ENCODE data around the gene TSPYL4. TPM values are rescaled to one million over a fixed set of nuclear protein-coding genes. Genes with fewer than 3 reads are reported as not detected.

TSPYL4 gene
- total and polyA plus RNA-seq, 2 donors: 15.1 to 16.1 TPM

- no peaks in the 10 kb centered on the region for H3K9me3 ChIP-seq (ENCODE audit: control insufficient read depth in 2 of 2, insufficient read depth in 1 of 2, low read length in 1 of 2)
- H3K4me1 ChIP-seq (ENCODE audit: control insufficient read depth in 2 of 2, insufficient read depth in 2 of 2, low read length in 2 of 2): peaks cover 25 to 28% of the 10 kb centered on the region in 2 donors
- H3K27ac ChIP-seq (ENCODE audit: low read depth in 1 of 2, low read length in 1 of 2): peak within 1 kb of the TSS; percentile 99 to 100
- under 1% methylated on average over 71 of the region's 71 CpGs for WGBS
- H3K4me3 ChIP-seq (ENCODE audit: low read length in 2 of 2): peak within 1 kb of the TSS; percentile 75 to 87
- H3K36me3 ChIP-seq (ENCODE audit: control insufficient read depth in 2 of 2, insufficient read depth in 2 of 2, low read length in 1 of 2): peaks cover 9 to 19% of the 10 kb centered on the region in 2 donors
- peak; percentile 91 to 99 (median 96) for DNase-seq (ENCODE audit: low read depth in 6 of 9, low spot score in 9 of 9)
- no peaks in the 10 kb centered on the region for H3K27me3 ChIP-seq (ENCODE audit: control insufficient read depth in 2 of 2, insufficient read depth in 1 of 2, low read length in 1 of 2)
Measured at GRCh38 chr6:116279232-116280160, 25.6 kb upstream of the TSPYL4 start, which contains the start of gene TSPYL1. Gene TSPYL1, minus strand, starts transcription at chr6:116279930. Its CDS starts 100 bp downstream, at chr6:116279830.

DNA sequence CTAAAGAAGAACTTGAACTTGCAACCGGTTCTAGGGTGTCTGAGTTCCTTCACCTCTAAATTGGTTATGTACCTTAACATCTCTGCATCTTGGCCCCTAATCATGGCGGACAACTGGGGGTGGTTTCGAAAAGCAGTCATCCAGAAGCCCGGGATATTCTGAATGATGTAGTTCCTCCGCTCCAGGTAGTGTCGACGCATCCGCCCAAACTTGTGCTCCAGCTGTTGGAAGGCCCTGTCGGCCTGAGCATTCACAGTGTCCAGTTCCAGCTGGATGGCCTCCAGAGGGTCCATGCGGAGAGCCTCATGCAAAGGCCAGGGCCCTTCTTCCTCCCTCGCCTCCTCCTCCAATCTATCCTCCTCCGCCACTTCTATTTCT lies 25.0 kb upstream of the TSPYL4 start:
- 31% methylated on average over 12 of the region's 12 CpGs for WGBS
- H3K27me3 ChIP-seq (ENCODE audit: control insufficient read depth in 2 of 2, insufficient read depth in 1 of 2, low read length in 1 of 2): no peaks in the 10 kb centered on the region
- peak overlapping the region; percentile 75 to 87 for H3K4me3 ChIP-seq (ENCODE audit: low read length in 2 of 2)
- peak overlapping the region; percentile 99 to 100 for H3K27ac ChIP-seq (ENCODE audit: low read depth in 1 of 2, low read length in 1 of 2)
- H3K36me3 ChIP-seq (ENCODE audit: control insufficient read depth in 2 of 2, insufficient read depth in 2 of 2, low read length in 1 of 2): peaks cover 9 to 25% of the 10 kb centered on the region in 2 donors
- no peaks in the 10 kb centered on the region for H3K9me3 ChIP-seq (ENCODE audit: control insufficient read depth in 2 of 2, insufficient read depth in 1 of 2, low read length in 1 of 2)
- H3K4me1 ChIP-seq (ENCODE audit: control insufficient read depth in 2 of 2, insufficient read depth in 2 of 2, low read length in 2 of 2): peaks cover 25 to 28% of the 10 kb centered on the region in 2 donors
- DNase-seq (ENCODE audit: low read depth in 6 of 9, low spot score in 9 of 9): peak in 1 of 9 donors; percentile 23

GRCh38 chr6:116278481-116278829 lies 24.6 kb upstream of the TSPYL4 start:
- Histone ChIP-seq H3K4me1 (ENCODE audit: control insufficient read depth in 2 of 2, insufficient read depth in 2 of 2, low read length in 2 of 2) (peaks cover 25 to 28% of the 10 kb centered on the region in 2 donors), H3K27me3 (ENCODE audit: control insufficient read depth in 2 of 2, insufficient read depth in 1 of 2, low read length in 1 of 2) (no peaks in the 10 kb centered on the region)
- 88% methylated on average over 11 of the region's 11 CpGs for WGBS

GRCh38 chr6:116277124-116277523 lies 23.2 kb upstream of the TSPYL4 start:
- Histone ChIP-seq H3K27ac (ENCODE audit: low read depth in 1 of 2, low read length in 1 of 2) (no peak overlapping the region), H3K9me3 (ENCODE audit: control insufficient read depth in 2 of 2, insufficient read depth in 1 of 2, low read length in 1 of 2) (no peaks in the 10 kb centered on the region), H3K4me3 (ENCODE audit: low read length in 2 of 2) (peak overlapping the region; percentile 75 to 87), H3K36me3 (ENCODE audit: control insufficient read depth in 2 of 2, insufficient read depth in 2 of 2, low read length in 1 of 2) (peaks cover 9 to 31% of the 10 kb centered on the region in 2 donors), H3K4me1 (ENCODE audit: control insufficient read depth in 2 of 2, insufficient read depth in 2 of 2, low read length in 2 of 2) (peaks cover 25 to 28% of the 10 kb centered on the region in 2 donors), H3K27me3 (ENCODE audit: control insufficient read depth in 2 of 2, insufficient read depth in 1 of 2, low read length in 1 of 2) (no peaks in the 10 kb centered on the region)
- 52% methylated on average over 3 of the region's 3 CpGs for WGBS
- no peak for DNase-seq (ENCODE audit: low read depth in 6 of 9, low spot score in 9 of 9)

More at GRCh38 chr6:116278481-116278829, 24.6 kb upstream of the TSPYL4 start:
- peak overlapping the region in 1 of 2 donors; percentile 99 for H3K27ac ChIP-seq (ENCODE audit: low read depth in 1 of 2, low read length in 1 of 2)
- H3K4me3 ChIP-seq (ENCODE audit: low read length in 2 of 2): peak overlapping the region; percentile 75 to 87
- no peak for DNase-seq (ENCODE audit: low read depth in 6 of 9, low spot score in 9 of 9)
- peaks cover 9 to 27% of the 10 kb centered on the region in 2 donors for H3K36me3 ChIP-seq (ENCODE audit: control insufficient read depth in 2 of 2, insufficient read depth in 2 of 2, low read length in 1 of 2)
- H3K9me3 ChIP-seq (ENCODE audit: control insufficient read depth in 2 of 2, insufficient read depth in 1 of 2, low read length in 1 of 2): no peaks in the 10 kb centered on the region

- Histone ChIP-seq H3K9me3 (ENCODE audit: control insufficient read depth in 2 of 2, insufficient read depth in 1 of 2, low read length in 1 of 2) (no peaks in the 10 kb centered on the region), H3K4me3 (ENCODE audit: low read length in 2 of 2) (no peak overlapping the region), H3K36me3 (ENCODE audit: control insufficient read depth in 2 of 2, insufficient read depth in 2 of 2, low read length in 1 of 2) (peaks cover 7 to 25% of the 10 kb centered on the region in 2 donors), H3K27ac (ENCODE audit: low read depth in 1 of 2, low read length in 1 of 2) (no peak overlapping the region), H3K27me3 (ENCODE audit: control insufficient read depth in 2 of 2, insufficient read depth in 1 of 2, low read length in 1 of 2) (no peaks in the 10 kb centered on the region), H3K4me1 (ENCODE audit: control insufficient read depth in 2 of 2, insufficient read depth in 2 of 2, low read length in 2 of 2) (peaks cover under 1 to 4% of the 10 kb centered on the region in 2 donors)
- DNase-seq (ENCODE audit: low read depth in 6 of 9, low spot score in 9 of 9): no peak
- WGBS: 98% methylated on average over 2 of the region's 2 CpGs
Measured at GRCh38 chr6:116271149-116271708, 17.4 kb upstream of the TSPYL4 start.

- DNase-seq (ENCODE audit: low read depth in 6 of 9, low spot score in 9 of 9): peak in 3 of 9 donors; percentile 37 to 74 (median 48)
Measured at GRCh38 chr6:116268589-116269293, 14.9 kb upstream of the TSPYL4 start.

DNA sequence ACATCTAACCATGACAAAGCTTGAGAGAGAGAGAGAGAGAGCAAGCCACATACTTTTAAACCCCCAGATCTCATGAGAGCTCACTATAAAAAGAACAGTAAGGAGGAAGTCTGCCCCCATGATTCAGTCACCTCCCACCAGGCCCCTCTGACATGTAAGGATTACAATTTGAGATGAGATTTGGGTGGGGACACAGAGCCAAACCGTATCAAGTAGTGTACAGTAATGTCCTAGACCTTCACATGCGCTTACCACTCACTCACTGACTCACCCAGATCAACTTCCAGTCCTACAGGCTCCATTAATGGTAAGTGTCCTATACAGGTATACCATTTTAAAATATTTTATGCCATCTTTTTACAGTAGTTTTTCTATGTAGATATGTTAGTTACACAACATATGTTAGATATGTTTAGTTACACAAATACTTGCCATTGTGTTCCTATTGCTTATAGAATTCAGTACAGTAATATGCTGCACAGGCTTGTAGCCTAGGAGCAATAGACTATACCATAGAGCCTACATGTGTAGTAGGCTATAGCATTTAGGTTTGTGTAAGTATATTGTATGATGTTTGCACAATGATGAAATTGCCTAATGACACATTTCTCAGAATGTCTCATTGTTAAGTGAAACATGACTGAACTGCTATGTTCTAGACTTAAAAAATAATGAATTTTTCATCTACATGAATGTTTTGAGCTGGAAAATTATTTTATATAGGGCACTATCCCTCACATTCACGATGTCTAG lies 14.1 kb upstream of the TSPYL4 start:
- no peaks in the 10 kb centered on the region for H3K9me3 ChIP-seq (ENCODE audit: control insufficient read depth in 2 of 2, insufficient read depth in 1 of 2, low read length in 1 of 2)
- no peak overlapping the region for H3K4me3 ChIP-seq (ENCODE audit: low read length in 2 of 2)
- WGBS: 50% methylated on average over 3 of the region's 3 CpGs
- H3K36me3 ChIP-seq (ENCODE audit: control insufficient read depth in 2 of 2, insufficient read depth in 2 of 2, low read length in 1 of 2): peaks cover 10 to 19% of the 10 kb centered on the region in 2 donors
- DNase-seq (ENCODE audit: low read depth in 6 of 9, low spot score in 9 of 9): no peak
- H3K27me3 ChIP-seq (ENCODE audit: control insufficient read depth in 2 of 2, insufficient read depth in 1 of 2, low read length in 1 of 2): no peaks in the 10 kb centered on the region
- peaks cover 8 to 13% of the 10 kb centered on the region in 2 donors for H3K4me1 ChIP-seq (ENCODE audit: control insufficient read depth in 2 of 2, insufficient read depth in 2 of 2, low read length in 2 of 2)
- no peak overlapping the region for H3K27ac ChIP-seq (ENCODE audit: low read depth in 1 of 2, low read length in 1 of 2)

More at GRCh38 chr6:116268589-116269293, 14.9 kb upstream of the TSPYL4 start:
- 36% methylated on average over 3 of the region's 3 CpGs for WGBS
- H3K9me3 ChIP-seq (ENCODE audit: control insufficient read depth in 2 of 2, insufficient read depth in 1 of 2, low read length in 1 of 2): no peaks in the 10 kb centered on the region
- no peak overlapping the region for H3K4me3 ChIP-seq (ENCODE audit: low read length in 2 of 2)
- peaks cover 8 to 13% of the 10 kb centered on the region in 2 donors for H3K4me1 ChIP-seq (ENCODE audit: control insufficient read depth in 2 of 2, insufficient read depth in 2 of 2, low read length in 2 of 2)
- no peak overlapping the region for H3K27ac ChIP-seq (ENCODE audit: low read depth in 1 of 2, low read length in 1 of 2)
- peaks cover 16 to 19% of the 10 kb centered on the region in 2 donors for H3K36me3 ChIP-seq (ENCODE audit: control insufficient read depth in 2 of 2, insufficient read depth in 2 of 2, low read length in 1 of 2)
- no peaks in the 10 kb centered on the region for H3K27me3 ChIP-seq (ENCODE audit: control insufficient read depth in 2 of 2, insufficient read depth in 1 of 2, low read length in 1 of 2)

DNA sequence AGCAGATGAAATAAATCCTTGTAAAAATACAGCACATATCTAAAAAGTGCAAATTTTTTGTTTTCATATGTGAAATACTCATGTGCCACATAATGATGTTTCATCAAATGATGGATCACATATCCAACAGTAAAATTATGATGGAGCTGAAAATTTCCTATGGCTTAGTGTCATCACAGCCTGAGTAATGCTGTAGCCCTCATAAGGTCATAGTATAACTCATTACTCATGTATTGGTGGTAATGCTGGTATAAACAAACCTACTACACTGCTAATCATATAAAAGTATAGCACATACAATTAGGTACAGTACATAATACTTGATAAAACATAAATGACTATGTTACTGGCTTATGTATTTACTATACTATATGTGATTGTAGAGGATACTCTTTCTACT lies 12.9 kb upstream of the TSPYL4 start:
- no peak for DNase-seq (ENCODE audit: low read depth in 6 of 9, low spot score in 9 of 9)
- Histone ChIP-seq H3K27ac (ENCODE audit: low read depth in 1 of 2, low read length in 1 of 2) (no peak overlapping the region), H3K9me3 (ENCODE audit: control insufficient read depth in 2 of 2, insufficient read depth in 1 of 2, low read length in 1 of 2) (no peaks in the 10 kb centered on the region), H3K4me3 (ENCODE audit: low read length in 2 of 2) (no peak overlapping the region), H3K4me1 (ENCODE audit: control insufficient read depth in 2 of 2, insufficient read depth in 2 of 2, low read length in 2 of 2) (peaks cover 8 to 13% of the 10 kb centered on the region in 2 donors), H3K27me3 (ENCODE audit: control insufficient read depth in 2 of 2, insufficient read depth in 1 of 2, low read length in 1 of 2) (no peaks in the 10 kb centered on the region), H3K36me3 (ENCODE audit: control insufficient read depth in 2 of 2, insufficient read depth in 2 of 2, low read length in 1 of 2) (peaks cover 10 to 19% of the 10 kb centered on the region in 2 donors)
